Psoas muscle (tissue), 8 donors: ENCODE measurements around the gene RGL3. TPM values are rescaled to one million over a fixed set of nuclear protein-coding genes. Genes with fewer than 3 reads are reported as not detected.

Experiments used
- ATAC-seq, 4 donors: fragments of 200-7000 bp; cut with Tn5 transposase; one replicate each; pipeline ENCODE4 v1.9.1; 2020; ENCODE audit warnings: moderate library complexity in 3 of 4, mild to moderate bottlenecking in 2 of 4
- DNase-seq, 2 donors: peaks; one replicate each; pipeline ENCODE4 v3.0.0-alpha.2; 2020
- H3K27ac ChIP-seq: fragments of 200-600 bp; one replicate; pipeline ENCODE4 v1.8.0; 2022
- H3K27me3 ChIP-seq, 3 donors: fragments of 200-600 bp in 1 of 3; one replicate each; pipeline versions ENCODE4 v1.6.1 to v1.8.0; 2013 to 2022; ENCODE audit warnings: low read length in 2 of 3, mild to moderate bottlenecking in 2 of 3, moderate library complexity in 1 of 3; ENCODE audit not compliant: insufficient read depth in 3 of 3
- H3K36me3 ChIP-seq, 2 donors: fragments of 200-600 bp in 1 of 2; one replicate each; pipeline versions ENCODE4 v1.6.1 to v1.8.0; 2013 to 2022; ENCODE audit warnings: low read depth in 1 of 2, mild to moderate bottlenecking in 1 of 2, moderate library complexity in 1 of 2; ENCODE audit not compliant: insufficient read depth in 1 of 2
- H3K4me1 ChIP-seq: fragments of 200-600 bp; one replicate; pipeline ENCODE4 v1.8.0; 2022
- H3K4me3 ChIP-seq: fragments of 200-600 bp; one replicate; pipeline ENCODE4 v1.8.0; 2022; ENCODE audit warnings: mild to moderate bottlenecking
- H3K9me3 ChIP-seq: fragments of 200-600 bp; one replicate; pipeline ENCODE4 v1.8.0; 2022
- WGBS, 3 donors: extraction: QIAGEN DNeasy Blood & Tissue Kit; methylation state at CpG; one replicate each; pipeline versions ENCODE4 v1.1.6 to v1.1.7; 2013; 5-methylcytosine and 5-hydroxymethylcytosine counted together
- intact Hi-C, 2 donors: fragments of 100-400 bp; cut with DNase I; formaldehyde crosslinking; loops; one replicate each; pipeline versions ENCODE4 v1.11.0 to v1.14.2; 2022
- polyA plus RNA-seq, 3 donors: library from polyadenylated mRNA; stranded (reverse); fragments of 200-250 nt; gene quantifications; one replicate each; pipeline ENCODE4 v1.2.3, GENCODE V29; 2013
- total RNA-seq, 4 donors: library from RNA; stranded (reverse); fragmentation: NEBNext Ultra II Directional in 2 of 4; extraction: Animal tissue kit (Norgen Biotek cat#: 25700) in 2 of 4; gene quantifications; one replicate each; pipeline versions ENCODE4 v1.2.1 to v1.2.4, GENCODE V29; 2021 to 2023
- TF ChIP-seq, protein P1 (sequence below): fragments of 200-600 bp; IDR thresholded peaks from one replicate; pipeline ENCODE4 v1.8.0; 2022; ENCODE audit warnings: antibody characterized with exemption
- donor health status: healthy with polysubstance abuse.
- donor health status: DM: no; HTN: no; CAD: no; lungs with moderate emphysema.
- donor health status: Bipolar disorder and iron deficiency.
- donor health status: healthy.
- donor health status: DM: yes; HTN: yes; CAD: no.
- donor health status: DM: no; HTN: no; CAD: no.
- donor health status: DM: no; HTN: no; CAD: no.
- donor health status: DM: yes; HTN: yes; CAD: no.

RGL3 gene
- total and polyA plus RNA-seq, 7 donors: 1.2 to 6.4 (median 2.2) TPM

DNA sequence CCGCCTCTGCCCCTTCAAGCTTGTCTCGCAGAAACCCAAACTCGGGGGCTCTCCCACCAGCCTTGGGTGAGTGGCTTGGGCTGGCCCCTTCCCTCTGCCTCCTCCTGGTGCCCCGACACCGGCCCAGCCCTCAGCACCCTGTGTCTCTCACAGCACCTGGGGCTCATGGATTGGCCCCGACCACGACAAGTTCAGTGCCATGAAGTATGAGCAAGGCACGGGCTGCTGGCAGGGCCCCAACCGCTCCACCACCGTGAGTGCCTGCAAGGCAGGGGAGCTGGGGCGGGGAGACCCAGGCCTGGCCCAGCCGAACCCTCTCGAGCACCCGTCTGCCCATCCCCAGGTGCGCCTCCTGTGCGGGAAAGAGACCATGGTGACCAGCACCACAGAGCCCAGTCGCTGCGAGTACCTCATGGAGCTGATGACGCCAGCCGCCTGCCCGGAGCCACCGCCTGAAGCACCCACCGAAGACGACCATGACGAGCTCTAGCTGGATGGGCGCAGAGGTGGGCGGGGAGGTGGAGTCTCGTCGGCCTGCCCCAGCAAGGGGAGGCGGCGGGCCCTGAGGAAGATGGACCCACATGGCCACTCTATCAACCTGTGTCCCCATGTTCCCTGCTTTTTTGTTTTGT, 29.9 kb upstream of the RGL3 start:
- no peak overlapping the region for H3K27ac ChIP-seq
- peaks cover 0 to 61% of the 10 kb centered on the region in 2 donors for H3K36me3 ChIP-seq
- no peaks in the 10 kb centered on the region for H3K4me1 ChIP-seq
- ATAC-seq: no peak
- WGBS, 3 donors: 94 to 95% (median 94%) methylated on average over 26 to 31 of the region's 31 CpGs
- TF ChIP-seq, protein P1, sequence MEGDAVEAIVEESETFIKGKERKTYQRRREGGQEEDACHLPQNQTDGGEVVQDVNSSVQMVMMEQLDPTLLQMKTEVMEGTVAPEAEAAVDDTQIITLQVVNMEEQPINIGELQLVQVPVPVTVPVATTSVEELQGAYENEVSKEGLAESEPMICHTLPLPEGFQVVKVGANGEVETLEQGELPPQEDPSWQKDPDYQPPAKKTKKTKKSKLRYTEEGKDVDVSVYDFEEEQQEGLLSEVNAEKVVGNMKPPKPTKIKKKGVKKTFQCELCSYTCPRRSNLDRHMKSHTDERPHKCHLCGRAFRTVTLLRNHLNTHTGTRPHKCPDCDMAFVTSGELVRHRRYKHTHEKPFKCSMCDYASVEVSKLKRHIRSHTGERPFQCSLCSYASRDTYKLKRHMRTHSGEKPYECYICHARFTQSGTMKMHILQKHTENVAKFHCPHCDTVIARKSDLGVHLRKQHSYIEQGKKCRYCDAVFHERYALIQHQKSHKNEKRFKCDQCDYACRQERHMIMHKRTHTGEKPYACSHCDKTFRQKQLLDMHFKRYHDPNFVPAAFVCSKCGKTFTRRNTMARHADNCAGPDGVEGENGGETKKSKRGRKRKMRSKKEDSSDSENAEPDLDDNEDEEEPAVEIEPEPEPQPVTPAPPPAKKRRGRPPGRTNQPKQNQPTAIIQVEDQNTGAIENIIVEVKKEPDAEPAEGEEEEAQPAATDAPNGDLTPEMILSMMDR: no peak
- DNase-seq: no peak
- H3K4me3 ChIP-seq: no peak overlapping the region
- H3K27me3 ChIP-seq: peaks cover 0 to 10% (median 8%) of the 10 kb centered on the region in 3 donors
- no peaks in the 10 kb centered on the region for H3K9me3 ChIP-seq
- intact Hi-C loops: loop anchor here in 1 of 2 donors (5.0 kb wide), 1 partner anchor 157 kb away; no protein-coding TSS in a partner anchor

DNA sequence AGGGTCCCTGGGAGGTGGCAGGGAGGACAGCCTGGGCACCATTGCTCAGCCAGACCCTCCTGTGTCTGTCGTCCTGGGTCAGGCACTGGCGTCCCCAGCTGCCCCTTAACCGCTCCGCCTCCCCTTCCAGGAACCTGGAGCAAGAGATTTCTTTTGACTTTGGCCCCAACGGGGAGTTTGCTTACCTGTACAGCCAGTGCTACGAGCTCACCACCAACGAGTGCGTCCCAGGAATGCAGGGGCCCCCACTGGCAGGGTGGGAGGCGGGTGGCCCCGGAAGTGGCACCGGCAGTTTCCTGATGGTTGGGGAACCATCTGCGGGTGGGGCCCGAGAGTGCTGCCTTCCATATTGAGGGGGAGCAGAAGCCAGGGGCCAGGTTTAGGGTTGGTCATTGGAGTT, 29.3 kb upstream of the RGL3 start:
- no peak for ATAC-seq
- intact Hi-C loops: loop anchor here in 1 of 2 donors (5.0 kb wide), 1 partner anchor 156 kb away; no protein-coding TSS in a partner anchor
- Histone ChIP-seq H3K4me1 (no peaks in the 10 kb centered on the region), H3K9me3 (no peaks in the 10 kb centered on the region), H3K36me3 (peaks cover 0 to 67% of the 10 kb centered on the region in 2 donors), H3K27me3 (peaks cover 0 to 9% (median 8%) of the 10 kb centered on the region in 3 donors), H3K4me3 (no peak overlapping the region), H3K27ac (no peak overlapping the region)
- no peak for DNase-seq
- WGBS, 3 donors: 87 to 89% (median 88%) methylated on average over 13 of the region's 13 CpGs
- TF ChIP-seq, protein P1: no peak

DNA sequence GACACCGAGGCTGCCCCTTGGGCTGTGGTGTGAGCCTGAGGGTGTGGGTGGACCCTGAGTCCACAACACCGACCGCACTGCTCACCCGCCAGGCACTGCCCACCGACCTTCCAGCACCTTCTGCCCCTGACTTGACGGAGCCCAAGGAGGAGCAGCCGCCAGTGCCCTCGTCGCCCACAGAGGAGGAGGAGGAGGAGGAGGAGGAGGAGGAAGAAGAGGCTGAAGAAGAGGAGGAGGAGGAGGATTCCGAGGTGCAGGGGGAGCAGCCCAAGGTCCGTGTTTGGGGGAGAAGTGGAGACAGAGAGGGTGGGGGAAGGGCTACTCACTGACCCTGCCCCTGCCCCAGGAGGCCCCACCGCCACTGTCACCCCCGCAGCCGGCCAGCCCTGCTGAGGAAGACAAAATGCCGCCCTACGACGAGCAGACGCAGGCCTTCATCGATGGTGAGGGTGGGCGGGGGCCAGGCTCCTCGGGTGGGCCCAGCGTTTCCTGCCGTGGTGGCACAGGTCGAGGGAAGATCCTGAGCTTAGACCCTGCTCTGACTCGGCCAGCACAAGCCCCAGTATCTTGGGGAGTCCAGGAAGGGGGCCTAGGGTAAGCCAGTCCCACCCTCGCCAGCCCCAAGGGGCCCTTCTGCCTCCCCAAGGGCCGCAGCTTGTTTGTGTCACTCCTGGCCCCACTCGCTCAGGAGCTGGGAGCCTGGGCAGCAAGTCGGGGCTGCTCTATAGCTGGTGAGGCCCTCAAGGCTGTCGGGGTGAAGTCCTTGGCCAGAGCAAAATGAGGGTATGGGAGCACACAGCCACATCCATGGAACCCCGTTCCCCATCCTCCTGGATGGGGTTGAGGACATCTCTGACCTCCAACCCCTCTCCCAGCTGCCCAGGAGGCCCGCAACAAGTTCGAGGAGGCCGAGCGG, 28.5 kb upstream of the RGL3 start:
- intact Hi-C loops: loop anchor here in 1 of 2 donors (5.0 kb wide), 1 partner anchor 155 kb away; no protein-coding TSS in a partner anchor

DNA sequence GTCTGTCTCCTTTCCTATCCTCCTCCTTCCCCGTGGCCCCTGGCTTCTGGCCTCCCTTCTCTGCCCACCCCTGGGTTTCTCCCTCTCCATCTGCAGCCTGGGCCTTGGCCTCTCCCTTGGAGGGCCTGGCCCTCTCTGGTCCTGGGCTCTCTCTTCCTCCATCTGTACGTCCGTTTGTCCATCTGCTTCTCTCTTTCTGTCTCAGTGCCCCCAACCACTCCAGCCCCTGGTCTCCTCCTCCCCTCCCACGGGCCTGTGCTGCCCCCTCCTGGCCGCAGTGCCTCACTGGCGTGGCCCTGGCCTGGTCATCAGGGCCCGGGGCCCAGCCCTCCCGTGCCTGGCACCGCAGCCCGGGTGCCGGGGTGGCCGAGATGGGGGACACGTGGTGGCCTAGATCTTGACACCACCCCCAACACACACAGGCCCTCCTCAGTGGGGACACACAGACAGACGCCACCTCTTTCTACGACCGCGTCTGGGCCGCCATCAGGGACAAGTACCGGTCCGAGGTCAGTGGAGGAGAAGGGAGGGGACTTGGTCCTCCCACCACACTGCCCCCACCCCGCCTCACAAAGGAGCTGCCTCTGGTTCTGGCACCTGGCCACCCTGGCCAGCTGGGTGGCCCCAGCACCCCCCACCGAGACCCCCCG, 27.7 kb upstream of the RGL3 start:
- 51 to 65% (median 62%) methylated on average over 17 to 23 of the region's 23 CpGs for whole genome bisulfite sequencing, 3 donors
- intact Hi-C loops: loop anchor here in 1 of 2 donors (5.0 kb wide), 1 partner anchor 154 kb away; no protein-coding TSS in a partner anchor
- no peak overlapping the region for H3K27ac ChIP-seq
- H3K9me3 ChIP-seq: no peaks in the 10 kb centered on the region
- DNase-seq (peak; percentile 58 to 80), ATAC-seq (peak; percentile 61 to 79 (median 68))
- TF ChIP-seq, protein P1: peak; percentile 61
- H3K4me3 ChIP-seq: no peak overlapping the region
- peaks cover 0 to 83% of the 10 kb centered on the region in 2 donors for H3K36me3 ChIP-seq
- no peaks in the 10 kb centered on the region for H3K4me1 ChIP-seq
- H3K27me3 ChIP-seq: no peaks in the 10 kb centered on the region

More for the DNA sequence above, 28.5 kb upstream of the RGL3 start:
- peaks cover 0 to 75% of the 10 kb centered on the region in 2 donors for H3K36me3 ChIP-seq
- ATAC-seq: no peak
- WGBS, 3 donors: 88 to 89% (median 89%) methylated on average over 27 to 35 of the region's 35 CpGs
- no peaks in the 10 kb centered on the region for H3K9me3 ChIP-seq
- TF ChIP-seq, protein P1: no peak
- H3K4me1 ChIP-seq: no peaks in the 10 kb centered on the region
- H3K27me3 ChIP-seq: peaks cover 0 to 2% (median under 1%) of the 10 kb centered on the region in 3 donors
- H3K27ac ChIP-seq: no peak overlapping the region
- no peak for DNase-seq
- H3K4me3 ChIP-seq: no peak overlapping the region
